DOHH2 (cell line): ENCODE measurements around the gene PRRC1.

Experiments used
- H3F3A ChIP-seq: fragments of 200-600 bp; sonication (generic), shearing (Covaris generic); 2 replicates; pipeline ENCODE4 v1.6.0; 2016; ENCODE audit warnings: antibody characterized with exemption, mild to moderate bottlenecking; ENCODE audit not compliant: control insufficient read depth, insufficient read depth
- H3K27ac ChIP-seq: fragments of 200-600 bp; sonication (generic); 2 replicates; pipeline ENCODE4 v1.5.1; 2014; ENCODE audit warnings: low read depth, mild to moderate bottlenecking, low read length, moderate library complexity
- H3K27me3 ChIP-seq: fragments of 200-600 bp; sonication (generic); 2 replicates; pipeline ENCODE4 v1.6.1; 2014; ENCODE audit warnings: mild to moderate bottlenecking, low read length, mixed read lengths; ENCODE audit not compliant: control insufficient read depth
- H3K36me3 ChIP-seq: fragments of 200-600 bp; sonication (generic); 2 replicates; pipeline ENCODE4 v1.6.1; 2014; ENCODE audit warnings: mild to moderate bottlenecking, low read length, moderate library complexity, mixed read lengths; ENCODE audit not compliant: control insufficient read depth
- H3K4me1 ChIP-seq: fragments of 200-600 bp; sonication (generic); 2 replicates; pipeline ENCODE4 v1.6.1; 2014; ENCODE audit warnings: mild to moderate bottlenecking, low read length, mixed read lengths; ENCODE audit not compliant: control insufficient read depth
- H3K4me2 ChIP-seq: fragments of 200-600 bp; sonication (generic); 2 replicates; pipeline ENCODE4 v1.6.0; 2014; ENCODE audit warnings: mild to moderate bottlenecking, low read length, moderate library complexity
- H3K4me3 ChIP-seq: fragments of 200-600 bp; sonication (generic); 2 replicates; pipeline ENCODE4 v1.5.1; 2014; ENCODE audit warnings: mild to moderate bottlenecking, low read length, mixed read lengths
- H3K79me2 ChIP-seq: fragments of 200-600 bp; sonication (generic); 2 replicates; pipeline ENCODE4 v1.6.1; 2014; ENCODE audit warnings: mild to moderate bottlenecking, low read length, mixed read lengths; ENCODE audit not compliant: control insufficient read depth
- H3K9me2 ChIP-seq: fragments of 200-600 bp; sonication (generic); replicated peaks from 2 replicates; pipeline ENCODE4 v1.6.1; 2014; ENCODE audit warnings: mild to moderate bottlenecking, low read length, mixed read lengths; ENCODE audit not compliant: control insufficient read depth
- H3K9me3 ChIP-seq: fragments of 200-600 bp; sonication (generic); 2 replicates; pipeline ENCODE4 v1.6.1; 2014; ENCODE audit warnings: antibody characterized with exemption, low read length, mixed read lengths; ENCODE audit not compliant: control insufficient read depth, insufficient read depth
- H4K20me1 ChIP-seq: fragments of 200-600 bp; sonication (generic); 2 replicates; pipeline ENCODE4 v1.6.0; 2014; ENCODE audit warnings: low read depth, mild to moderate bottlenecking, antibody characterized with exemption, low read length, moderate library complexity; ENCODE audit not compliant: control insufficient read depth, insufficient read depth
- CTCF ChIP-seq: fragments of 200-600 bp; sonication (generic); IDR thresholded peaks from one replicate; pipeline ENCODE4 v1.5.1; 2014; ENCODE audit warnings: antibody characterized with exemption, mild to moderate bottlenecking, low read depth, low read length; ENCODE audit not compliant: poor library complexity, severe bottlenecking
- EZH2phosphoT487 ChIP-seq: fragments of 200-600 bp; sonication (generic); IDR thresholded peaks from 2 replicates; pipeline ENCODE4 v1.6.1; 2017; ENCODE audit warnings: borderline replicate concordance, mild to moderate bottlenecking, antibody characterized with exemption, low read length, moderate library complexity, mixed read lengths

The PRRC1 gene

GRCh38 chr5:127518319-127518621 lies 830 bp downstream of the PRRC1 start:
- H3K4me3 ChIP-seq, result peak overlapping the region; percentile 99
- H3K27me3 ChIP-seq, result no peaks in the 10 kb centered on the region
- H3K9me2 ChIP-seq, result no peaks in the 10 kb centered on the region
- no peak for TF ChIP-seq EZH2phosphoT487
- TF ChIP-seq CTCF, result no peak
- peaks cover 51% of the 10 kb centered on the region for H3K79me2 ChIP-seq
- H3K27ac ChIP-seq, result no peak overlapping the region; the same call in 1 of the 2 replicates
- H4K20me1 ChIP-seq, result no peaks in the 10 kb centered on the region
- H3K4me2 ChIP-seq, result peak overlapping the region; percentile 88
- no peaks in the 10 kb centered on the region for H3F3A ChIP-seq
- peaks cover 18% of the 10 kb centered on the region for H3K4me1 ChIP-seq
- peaks cover 37% of the 10 kb centered on the region for H3K36me3 ChIP-seq
- peaks cover 22% of the 10 kb centered on the region for H3K9me3 ChIP-seq

- Histone ChIP-seq H3K9me3 (peaks cover 22% of the 10 kb centered on the region), H3K27ac (no peak overlapping the region), H3K27me3 (no peaks in the 10 kb centered on the region), H3K4me3 (no peak overlapping the region), H3K9me2 (no peaks in the 10 kb centered on the region), H4K20me1 (no peaks in the 10 kb centered on the region), H3K4me1 (peaks cover 14% of the 10 kb centered on the region), H3F3A (no peaks in the 10 kb centered on the region), H3K79me2 (peaks cover 52% of the 10 kb centered on the region), H3K36me3 (peaks cover 50% of the 10 kb centered on the region), H3K4me2 (no peak overlapping the region)
- no peak for TF ChIP-seq CTCF
- no peak for TF ChIP-seq EZH2phosphoT487
Observed at GRCh38 chr5:127519527-127519926, 2.1 kb downstream of the PRRC1 start.

- Histone ChIP-seq H3K79me2 (peaks cover 52% of the 10 kb centered on the region), H3K27me3 (no peaks in the 10 kb centered on the region), H3K36me3 (peaks cover 66% of the 10 kb centered on the region), H3K9me2 (no peaks in the 10 kb centered on the region), H4K20me1 (no peaks in the 10 kb centered on the region), H3F3A (no peaks in the 10 kb centered on the region), H3K4me1 (peaks cover 14% of the 10 kb centered on the region), H3K4me3 (no peak overlapping the region), H3K4me2 (no peak overlapping the region), H3K9me3 (peaks cover 22% of the 10 kb centered on the region), H3K27ac (no peak overlapping the region)
- TF ChIP-seq EZH2phosphoT487, result no peak
- no peak for TF ChIP-seq CTCF
Observed at GRCh38 chr5:127521138-127521770, 3.8 kb downstream of the PRRC1 start.
